Measurements from ENCODE around the gene RPP38. TPM values are rescaled to one million over a fixed set of nuclear protein-coding genes. Genes with fewer than 3 reads are reported as not detected.

RPP38 gene
- total RNA-seq, 4 donors from 2014 or later = 7.5 to 10.6 (median 10.3) TPM

DNA sequence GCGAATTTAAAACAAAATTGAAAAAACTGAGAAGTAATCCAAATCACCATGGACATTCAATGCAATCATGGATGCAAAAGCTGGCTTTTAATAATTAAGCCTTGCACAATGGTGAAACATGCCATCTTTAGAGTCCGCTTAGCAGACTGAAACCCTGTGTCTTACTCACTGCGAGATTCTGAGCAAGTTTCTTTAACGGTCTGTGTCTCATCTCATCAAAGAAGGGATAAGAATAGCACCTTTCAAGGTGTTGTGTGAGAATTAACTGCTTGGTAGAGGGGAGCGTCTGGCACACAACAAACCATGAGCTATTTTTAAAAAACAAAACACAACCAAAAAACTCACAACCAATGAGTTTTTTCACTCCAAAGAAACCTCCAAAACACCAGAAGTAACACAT is 30.0 kb upstream of the RPP38 start:
- TF ChIP-seq, protein P1, sequence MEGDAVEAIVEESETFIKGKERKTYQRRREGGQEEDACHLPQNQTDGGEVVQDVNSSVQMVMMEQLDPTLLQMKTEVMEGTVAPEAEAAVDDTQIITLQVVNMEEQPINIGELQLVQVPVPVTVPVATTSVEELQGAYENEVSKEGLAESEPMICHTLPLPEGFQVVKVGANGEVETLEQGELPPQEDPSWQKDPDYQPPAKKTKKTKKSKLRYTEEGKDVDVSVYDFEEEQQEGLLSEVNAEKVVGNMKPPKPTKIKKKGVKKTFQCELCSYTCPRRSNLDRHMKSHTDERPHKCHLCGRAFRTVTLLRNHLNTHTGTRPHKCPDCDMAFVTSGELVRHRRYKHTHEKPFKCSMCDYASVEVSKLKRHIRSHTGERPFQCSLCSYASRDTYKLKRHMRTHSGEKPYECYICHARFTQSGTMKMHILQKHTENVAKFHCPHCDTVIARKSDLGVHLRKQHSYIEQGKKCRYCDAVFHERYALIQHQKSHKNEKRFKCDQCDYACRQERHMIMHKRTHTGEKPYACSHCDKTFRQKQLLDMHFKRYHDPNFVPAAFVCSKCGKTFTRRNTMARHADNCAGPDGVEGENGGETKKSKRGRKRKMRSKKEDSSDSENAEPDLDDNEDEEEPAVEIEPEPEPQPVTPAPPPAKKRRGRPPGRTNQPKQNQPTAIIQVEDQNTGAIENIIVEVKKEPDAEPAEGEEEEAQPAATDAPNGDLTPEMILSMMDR (IDR thresholded peaks at IDR 0.05; ENCODE audit: low read depth) = no peak

DNA sequence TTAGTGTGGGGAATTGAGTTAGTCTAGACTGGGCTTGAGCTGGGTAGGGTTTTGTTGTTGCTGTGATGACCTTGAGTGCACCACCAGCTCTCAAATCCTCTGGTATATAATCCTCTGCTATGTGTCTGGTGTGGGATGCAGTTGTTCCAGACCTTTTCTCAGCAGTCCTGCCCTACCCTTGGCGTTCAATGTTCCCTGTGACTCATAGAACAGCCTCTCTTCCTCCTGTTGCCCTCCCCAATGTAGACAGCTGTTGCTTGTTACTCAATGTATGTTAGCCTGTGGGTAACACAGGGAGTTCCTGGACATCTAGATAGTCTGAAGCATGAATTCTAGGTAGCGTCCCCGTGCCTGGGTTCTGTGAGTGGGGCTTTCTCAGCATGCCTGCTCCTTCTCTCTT is 28.4 kb upstream of the RPP38 start:
- TF ChIP-seq, protein P1 (IDR thresholded peaks at IDR 0.05; ENCODE audit: low read depth) = no peak

DNA sequence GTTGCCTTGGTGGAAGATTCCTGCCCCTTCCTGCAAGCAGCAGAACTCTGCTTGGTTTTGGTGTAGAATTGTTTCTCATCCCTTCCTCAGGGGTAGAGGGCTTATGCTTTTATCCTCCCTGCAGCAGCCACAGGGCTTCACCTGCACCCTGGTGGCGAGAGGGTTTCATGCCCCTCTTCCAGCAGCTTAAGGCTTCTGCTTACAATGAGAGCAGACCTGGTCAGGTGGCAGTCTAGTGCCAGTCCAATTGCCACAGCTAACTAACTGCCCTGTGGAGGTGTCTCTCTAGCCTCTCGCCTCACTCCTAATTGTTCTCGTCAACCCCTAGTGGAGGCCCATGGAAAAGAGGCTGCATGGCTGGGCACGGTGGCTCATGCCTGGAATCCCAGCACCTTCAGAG is 27.9 kb upstream of the RPP38 start:
- TF ChIP-seq, protein P1 (IDR thresholded peaks at IDR 0.05; ENCODE audit: low read depth) = no peak

DNA sequence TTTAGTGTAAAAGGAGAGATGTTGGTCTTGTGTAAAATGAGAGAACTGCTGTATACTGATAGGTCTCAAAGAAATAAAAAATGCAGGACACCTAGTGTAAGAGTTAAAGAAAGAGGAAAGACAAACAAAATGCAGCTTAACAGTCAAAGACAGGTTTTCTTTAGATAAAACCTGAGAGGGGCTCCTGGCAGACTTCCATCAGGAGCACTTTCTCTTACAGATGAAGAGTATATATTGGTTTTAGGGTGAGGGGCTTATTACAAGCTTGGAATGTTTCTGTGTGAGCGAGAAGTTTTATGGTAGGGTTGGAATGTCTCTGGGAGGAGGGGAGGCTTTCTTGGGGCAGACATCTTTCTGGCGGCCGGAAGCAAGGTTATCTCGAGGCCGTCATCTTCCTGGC is 24.8 kb upstream of the RPP38 start:
- TF ChIP-seq, protein P1 (IDR thresholded peaks at IDR 0.05; ENCODE audit: low read depth) = no peak

DNA sequence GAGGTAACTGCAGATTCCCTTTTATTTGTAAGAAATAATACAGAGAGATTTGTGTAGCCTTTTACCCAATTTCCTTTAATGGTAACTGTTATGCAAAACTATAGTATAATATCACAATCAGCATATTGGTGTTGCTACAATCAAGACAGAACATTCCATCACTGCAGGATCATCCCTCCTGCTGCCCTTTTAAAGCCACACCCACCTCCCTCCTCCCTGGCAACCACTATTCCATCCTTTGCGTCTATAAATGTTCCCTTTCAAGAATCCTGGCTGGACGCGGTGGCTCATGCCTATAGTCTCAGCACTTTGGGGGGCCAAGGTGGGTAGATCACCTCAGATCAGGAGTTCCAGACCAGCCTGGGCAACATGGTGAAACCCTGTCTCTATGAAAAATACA is 21.7 kb upstream of the RPP38 start:
- TF ChIP-seq, protein P1 (IDR thresholded peaks at IDR 0.05; ENCODE audit: low read depth) = no peak

DNA sequence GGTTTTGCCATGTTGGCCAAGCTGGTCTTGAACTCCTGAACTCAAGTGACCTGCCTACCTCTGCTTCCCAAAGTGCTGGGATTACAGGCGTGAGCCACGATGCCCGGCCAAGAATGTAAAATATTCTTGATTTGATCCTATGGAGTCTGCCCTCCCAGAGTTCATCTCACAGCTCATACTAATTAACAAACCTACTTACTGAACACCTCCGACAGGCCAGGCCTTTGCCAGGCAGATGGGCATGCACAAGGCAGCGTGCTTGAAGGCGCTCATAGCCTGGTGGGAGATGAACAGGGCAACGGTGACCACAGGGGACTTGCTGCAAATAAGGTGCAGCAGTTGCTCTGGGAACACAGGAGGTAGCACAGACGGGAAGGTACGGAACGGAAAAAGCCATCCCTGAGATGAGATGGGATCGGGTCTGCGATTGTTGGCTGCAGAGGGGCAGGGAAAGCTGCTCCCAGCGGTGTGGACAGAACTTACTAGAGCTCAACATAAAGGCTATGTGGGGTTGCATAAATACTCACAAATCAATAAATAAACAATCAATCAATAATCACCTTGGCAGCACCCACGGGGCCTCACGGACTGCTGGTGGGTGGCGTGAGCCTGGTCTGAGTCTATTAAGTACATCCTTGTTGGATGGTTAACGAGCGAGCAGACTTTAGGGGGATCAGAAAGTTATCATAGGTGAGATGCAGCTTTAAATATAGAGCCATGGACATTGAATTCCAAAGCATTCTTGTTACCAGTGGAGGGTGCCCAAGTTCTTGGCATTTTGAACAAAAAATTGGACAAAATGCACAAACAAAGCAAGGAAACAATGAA is 13.3 kb upstream of the RPP38 start:
- TF ChIP-seq, protein P1 (IDR thresholded peaks at IDR 0.05; ENCODE audit: low read depth) = no peak

DNA sequence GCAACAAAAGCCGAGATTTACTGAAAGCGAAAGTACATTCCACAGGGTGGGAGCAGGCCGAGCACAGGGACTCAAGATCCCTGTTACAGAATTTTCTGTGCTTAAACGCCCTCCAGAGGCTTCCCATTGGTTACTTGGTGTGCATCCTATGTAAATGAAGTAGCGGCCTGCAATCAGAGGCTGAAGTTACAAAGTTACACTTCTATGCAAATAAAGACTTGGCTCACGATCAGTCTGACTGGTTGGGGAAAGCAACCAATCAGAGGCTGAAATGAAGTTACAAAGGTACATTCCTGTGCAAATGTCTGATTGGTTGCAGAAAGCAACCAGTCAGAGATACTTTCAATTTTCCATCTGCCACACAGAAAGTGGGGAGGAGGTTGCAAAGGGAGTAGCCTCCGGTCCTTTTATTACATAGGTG is 12.6 kb upstream of the RPP38 start:
- TF ChIP-seq, protein P1 (IDR thresholded peaks at IDR 0.05; ENCODE audit: low read depth) = no peak
